Cardiac septum (tissue), 1 donor: Measurements from ENCODE around the gene GTSF1L. TPM values are rescaled to one million over a fixed set of nuclear protein-coding genes. Genes with fewer than 3 reads are reported as not detected.

Source experiments
- DNase-seq: peaks from one replicate; pipeline ENCODE4 v3.0.0-alpha.2; 2020; ENCODE audit warnings: low spot score
- intact Hi-C: fragments of 100-400 bp; cut with DNase I; formaldehyde crosslinking; loops from one replicate; pipeline ENCODE4 v1.14.0; 2022
- total RNA-seq: library from RNA; stranded (reverse); fragmentation: NEBNext Ultra II Directional; extraction: Animal tissue kit (Norgen Biotek cat#: 25700); gene quantifications from one replicate; pipeline ENCODE4 v1.2.1, GENCODE V29; 2021
- donor health status: DM: no; HTN: no; CAD: no.

The GTSF1L gene
- total RNA-seq, 1 donor from 2014 or later = not detected

DNA sequence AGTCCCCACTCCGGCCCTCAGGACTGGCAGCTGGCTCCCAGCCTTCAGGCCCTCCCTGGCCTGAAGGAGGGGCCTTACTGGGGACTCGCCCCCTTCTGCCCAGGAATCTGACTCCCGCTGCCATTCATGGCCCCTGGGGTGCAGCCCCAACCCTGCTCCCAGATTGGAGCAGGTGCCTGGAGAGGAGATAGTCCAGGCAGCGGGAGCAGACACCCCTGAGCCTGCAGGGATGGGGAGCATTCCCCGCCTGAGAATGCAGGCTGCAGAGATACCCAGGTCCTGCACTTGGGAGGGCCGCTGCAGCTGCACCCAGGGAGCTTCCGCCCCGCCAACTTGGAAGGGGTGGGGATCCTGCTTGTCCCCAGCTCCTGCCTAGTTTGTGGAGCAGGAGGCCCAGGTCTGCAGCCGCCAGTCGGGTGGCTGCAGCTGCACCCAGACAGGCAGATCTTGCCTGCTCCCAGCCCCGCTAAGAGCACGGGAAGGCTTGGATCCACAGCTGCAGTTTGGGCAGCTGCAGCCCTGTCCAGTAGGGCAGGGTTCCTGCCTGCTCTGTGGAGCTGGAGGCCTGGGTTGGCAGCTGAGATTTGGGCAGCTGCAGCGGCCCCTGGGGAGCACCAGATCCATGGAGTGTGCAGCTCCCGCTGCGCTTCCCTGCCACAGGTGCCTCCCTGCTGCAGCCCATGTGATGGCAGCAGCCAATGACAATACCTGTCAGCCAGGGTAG lies 5.2 kb downstream of the GTSF1L start:
- DNase-seq = no peak
- intact Hi-C loops = no loop called here

DNA sequence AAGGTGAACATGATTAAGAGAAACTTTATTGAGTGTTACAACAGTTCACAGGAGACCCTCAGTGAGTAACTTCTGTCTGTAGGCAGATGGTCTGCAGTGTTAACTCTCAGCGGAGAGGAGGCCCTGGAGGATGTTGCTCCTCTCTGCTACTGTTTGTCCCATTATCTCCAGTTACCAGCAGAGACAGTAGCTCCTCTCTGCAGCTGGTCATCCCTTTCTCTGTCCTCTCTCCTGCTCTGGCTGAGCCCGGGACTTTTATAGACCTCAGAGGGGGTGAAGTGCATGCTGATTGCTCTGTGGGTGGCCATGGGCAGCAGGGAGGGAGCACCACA lies 5.7 kb downstream of the GTSF1L start:
- DNase-seq = no peak
- intact Hi-C loops = no loop called here

DNA sequence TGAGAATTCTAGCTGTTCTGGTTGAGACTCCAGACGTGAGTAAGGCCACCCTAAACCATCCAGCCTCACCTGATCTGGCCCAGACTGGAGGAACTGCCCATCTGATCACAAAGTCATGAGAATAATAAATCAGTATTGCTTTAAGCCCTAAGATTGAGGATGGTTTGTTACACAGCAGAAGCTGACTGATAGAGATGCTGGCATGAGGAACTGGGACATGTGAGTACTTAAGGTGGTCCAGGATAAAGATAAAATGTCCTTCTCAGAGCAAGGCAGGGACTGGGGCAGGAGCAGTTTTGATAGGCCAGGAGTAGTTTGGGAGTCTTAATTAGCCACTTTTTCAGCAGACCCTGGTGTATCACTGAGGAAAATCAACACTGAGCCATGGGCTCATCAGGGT lies 6.8 kb downstream of the GTSF1L start:
- intact Hi-C loops = no loop called here
- no peak for DNase-seq

- DNase-seq = no peak
- intact Hi-C loops = no loop called here
Measured at GRCh38 chr20:43717616-43717995, 9.2 kb downstream of the GTSF1L start.

- intact Hi-C loops = no loop called here
- DNase-seq = no peak
Measured at GRCh38 chr20:43716757-43717615, 9.8 kb downstream of the GTSF1L start.

GRCh38 chr20:43716123-43716522 lies 10.7 kb downstream of the GTSF1L start:
- intact Hi-C loops = no loop called here
- DNase-seq = no peak

DNA sequence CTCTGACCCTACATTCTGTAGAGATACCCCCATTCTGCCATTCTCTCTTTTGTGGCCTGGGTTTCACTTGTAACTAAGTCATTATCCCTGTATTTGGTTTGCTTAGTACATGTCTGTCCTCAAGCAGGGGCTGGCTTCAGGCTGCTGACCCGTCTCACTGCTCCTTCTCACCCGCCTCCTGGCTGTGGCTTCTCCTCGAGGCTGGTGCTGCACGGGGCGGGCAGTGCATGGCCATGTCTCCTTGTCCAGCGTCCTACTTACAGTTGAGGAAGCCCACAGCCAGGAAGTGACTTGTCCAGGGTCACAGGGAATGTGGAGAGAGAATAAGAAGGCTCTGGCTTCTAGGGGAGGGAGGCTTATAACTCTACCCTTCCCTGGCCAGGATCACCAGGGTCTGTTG lies 11.3 kb downstream of the GTSF1L start:
- intact Hi-C loops = no loop called here
- no peak for DNase-seq

GRCh38 chr20:43715044-43715443 lies 11.8 kb downstream of the GTSF1L start:
- intact Hi-C loops = no loop called here
- DNase-seq = no peak

DNA sequence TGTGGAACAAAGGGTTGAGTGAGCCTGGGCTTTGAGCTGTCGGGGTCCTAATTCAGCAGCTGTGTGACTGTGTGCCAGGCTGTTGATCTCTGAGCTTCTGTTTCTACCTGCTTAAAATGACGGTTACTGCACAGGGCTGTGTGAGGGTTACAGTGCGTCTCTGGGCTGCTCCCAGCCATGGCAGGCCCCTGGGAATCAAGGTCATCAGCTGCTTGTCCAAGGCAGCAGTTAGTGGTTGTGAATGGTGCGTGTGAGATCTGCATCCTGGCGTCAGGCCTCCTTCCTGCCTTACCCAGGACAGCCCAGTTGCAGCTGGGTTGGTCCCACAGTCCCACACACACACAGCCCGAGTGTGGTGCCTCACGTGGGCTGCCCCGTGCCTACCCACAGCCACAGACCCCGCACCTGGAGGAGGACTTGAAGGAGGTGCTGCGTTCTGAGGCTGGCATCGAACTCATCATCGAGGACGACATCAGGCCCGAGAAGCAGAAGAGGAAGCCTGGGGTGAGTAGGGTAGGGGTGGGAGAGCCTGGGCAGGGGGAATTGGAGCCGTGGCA lies 15.6 kb downstream of the GTSF1L start:
- DNase-seq = no peak
- intact Hi-C loops = no loop called here

DNA sequence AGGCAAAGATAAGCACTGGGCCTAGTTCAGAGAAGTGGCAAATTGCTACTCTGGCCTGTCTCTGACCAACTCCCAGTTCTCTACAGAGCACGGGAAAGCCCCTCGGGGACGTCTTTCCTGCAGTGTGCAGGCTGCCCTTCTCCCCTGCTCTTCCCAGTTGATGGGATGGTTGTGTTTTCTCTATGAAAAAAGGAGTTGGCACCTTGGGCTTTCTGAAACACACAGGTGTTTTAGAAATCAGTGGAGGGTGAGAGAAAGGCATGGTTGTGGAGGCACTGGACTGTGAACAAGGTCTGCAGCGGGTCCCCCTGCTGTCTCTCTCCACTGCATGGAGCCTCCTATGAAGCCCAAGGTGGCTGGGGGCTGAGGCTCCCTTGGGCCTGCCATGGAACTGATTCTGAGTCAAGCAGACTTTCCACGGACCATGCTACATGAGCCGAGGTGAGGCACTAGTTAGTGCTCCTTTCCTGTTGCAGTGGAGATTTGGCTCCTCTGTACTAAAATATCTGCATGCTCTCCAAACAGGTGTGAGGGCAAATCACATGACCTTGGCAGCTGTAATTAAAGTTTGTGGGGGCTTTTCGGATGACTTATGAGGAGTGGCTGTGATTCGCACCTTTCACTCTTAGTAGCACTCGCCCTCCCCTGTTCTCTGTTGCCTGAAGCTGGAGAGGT lies 16.3 kb downstream of the GTSF1L start:
- intact Hi-C loops = no loop called here
- no peak for DNase-seq

DNA sequence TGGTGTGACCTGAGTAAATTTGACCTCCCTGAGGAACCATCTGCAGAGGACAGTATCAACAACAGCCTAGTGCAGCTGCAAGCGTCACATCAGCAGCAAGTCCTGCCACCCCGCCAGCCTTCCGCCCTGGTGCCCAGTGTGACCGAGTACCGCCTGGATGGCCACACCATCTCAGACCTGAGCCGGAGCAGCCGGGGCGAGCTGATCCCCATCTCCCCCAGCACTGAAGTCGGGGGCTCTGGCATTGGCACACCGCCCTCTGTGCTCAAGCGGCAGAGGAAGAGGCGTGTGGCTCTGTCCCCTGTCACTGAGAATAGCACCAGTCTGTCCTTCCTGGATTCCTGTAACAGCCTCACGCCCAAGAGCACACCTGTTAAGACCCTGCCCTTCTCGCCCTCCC lies 24.3 kb downstream of the GTSF1L start:
- no peak for DNase-seq

DNA sequence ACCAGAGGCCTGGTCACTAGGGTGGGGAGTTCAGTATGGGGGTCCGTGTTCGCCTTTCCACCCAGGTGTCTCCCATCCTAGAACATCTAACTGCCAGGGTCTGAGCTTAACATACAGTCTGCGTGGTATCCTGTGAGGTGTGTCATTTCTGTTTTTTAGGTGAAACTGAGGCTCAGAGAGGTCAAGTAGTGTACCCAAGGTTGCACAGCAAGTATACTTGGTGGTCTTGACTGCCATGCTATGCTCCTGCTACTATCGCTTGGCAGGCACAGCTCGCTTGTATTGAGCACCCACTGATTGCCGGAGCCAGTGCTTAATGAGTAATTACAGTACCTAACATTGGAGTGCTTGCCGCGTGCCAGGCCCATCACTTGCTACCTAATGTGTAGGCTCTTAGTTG lies 26.2 kb downstream of the GTSF1L start:
- intact Hi-C loops = no loop called here
- no peak for DNase-seq

More for the DNA sequence above, 24.3 kb downstream of the GTSF1L start:
- intact Hi-C loops = no loop called here

GRCh38 chr20:43699941-43700565 lies 26.7 kb downstream of the GTSF1L start:
- DNase-seq = no peak
- intact Hi-C loops = no loop called here

GRCh38 chr20:43695571-43695970 lies 31.2 kb downstream of the GTSF1L start:
- no peak for DNase-seq
- intact Hi-C loops = no loop called here

DNA sequence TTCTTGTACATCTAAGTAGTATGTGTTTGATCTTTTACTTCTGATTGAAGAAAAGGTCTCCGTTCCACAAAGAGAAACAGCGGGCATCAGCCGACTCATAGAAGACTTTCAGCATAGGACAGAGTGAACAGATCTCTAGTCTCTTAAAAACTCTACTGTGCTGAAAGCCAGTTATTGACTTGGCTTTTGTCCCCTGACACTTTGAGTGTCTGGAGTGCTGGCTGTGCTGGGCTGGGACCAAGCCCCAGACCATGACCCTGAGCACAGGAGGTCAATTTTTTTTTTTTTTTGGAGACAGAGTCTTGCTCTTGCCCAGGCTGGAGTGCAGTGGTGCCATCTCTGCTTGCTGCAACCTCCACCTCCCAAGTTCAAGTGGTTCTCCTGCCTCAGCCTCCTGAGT lies 32.0 kb downstream of the GTSF1L start:
- no peak for DNase-seq
- intact Hi-C loops = loop anchor here (5.0 kb wide), 1 partner anchor 157 kb away; no protein-coding TSS in a partner anchor

DNA sequence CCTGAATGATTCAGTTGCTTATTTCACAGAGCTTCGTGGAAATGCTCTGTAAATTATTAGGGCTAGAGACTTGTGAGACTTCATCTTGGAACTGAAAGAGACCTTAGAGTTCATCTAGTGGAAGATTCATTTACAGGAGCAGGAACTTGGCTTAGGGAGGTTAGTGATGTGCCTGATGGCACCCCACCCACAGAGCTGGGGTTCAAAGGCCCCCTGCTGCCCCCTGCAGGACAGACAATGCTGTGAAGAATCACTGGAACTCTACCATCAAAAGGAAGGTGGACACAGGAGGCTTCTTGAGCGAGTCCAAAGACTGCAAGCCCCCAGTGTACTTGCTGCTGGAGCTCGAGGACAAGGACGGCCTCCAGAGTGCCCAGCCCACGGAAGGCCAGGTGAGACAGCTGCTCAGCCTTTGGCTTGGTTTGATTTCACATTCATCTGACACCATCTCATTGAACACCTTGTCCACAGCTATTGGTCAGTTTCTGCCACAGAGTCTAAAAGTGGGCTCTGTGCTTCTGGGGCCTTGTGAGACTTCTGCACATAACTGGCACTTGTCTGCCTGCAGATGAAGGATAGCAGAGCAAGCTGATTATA lies 34.8 kb downstream of the GTSF1L start:
- DNase-seq = no peak
- intact Hi-C loops = loop anchor here (5.0 kb wide), 1 partner anchor 155 kb away; no protein-coding TSS in a partner anchor

GRCh38 chr20:43690943-43691598 lies 35.7 kb downstream of the GTSF1L start:
- intact Hi-C loops = loop anchor here (5.0 kb wide), 1 partner anchor 154 kb away; no protein-coding TSS in a partner anchor
- DNase-seq = no peak

- intact Hi-C loops = no loop called here
- DNase-seq = no peak
Measured at GRCh38 chr20:43689165-43689564, 37.6 kb downstream of the GTSF1L start.

DNA sequence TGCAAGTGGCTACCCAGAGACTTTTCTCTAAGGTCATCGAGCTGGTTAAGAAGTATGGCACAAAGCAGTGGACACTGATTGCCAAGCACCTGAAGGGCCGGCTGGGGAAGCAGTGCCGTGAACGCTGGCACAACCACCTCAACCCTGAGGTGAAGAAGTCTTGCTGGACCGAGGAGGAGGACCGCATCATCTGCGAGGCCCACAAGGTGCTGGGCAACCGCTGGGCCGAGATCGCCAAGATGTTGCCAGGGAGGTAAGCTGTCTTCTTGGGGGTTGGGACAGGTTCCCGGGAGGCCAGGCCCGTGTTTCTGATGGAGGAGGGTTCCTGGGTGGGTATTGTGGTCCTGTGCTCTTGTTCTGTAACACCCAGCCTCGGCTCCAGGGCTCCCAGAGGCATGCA lies 40.0 kb downstream of the GTSF1L start:
- intact Hi-C loops = no loop called here
- no peak for DNase-seq
